HG03095 (cell line): ENCODE measurements around the gene C13orf46.

Experiments used
- ATAC-seq: cut with Tn5 transposase; IDR thresholded peaks from one replicate; pipeline ENCODE4 v1.9.1; 2021; ENCODE audit warnings: moderate library complexity; ENCODE audit not compliant: unreplicated experiment

C13orf46 gene

GRCh38 chr13:114010401-114011101 lies 36.7 kb upstream of the C13orf46 start:
- no peak for ATAC-seq

GRCh38 chr13:114009590-114010400 lies 35.9 kb upstream of the C13orf46 start:
- no peak for ATAC-seq

- ATAC-seq = no peak
Measured at GRCh38 chr13:114008964-114009589, 35.2 kb upstream of the C13orf46 start.

- ATAC-seq = no peak
Measured at GRCh38 chr13:114007566-114007965, 33.7 kb upstream of the C13orf46 start.

GRCh38 chr13:114005206-114005724 lies 31.4 kb upstream of the C13orf46 start:
- no peak for ATAC-seq

- ATAC-seq = no peak
Measured at GRCh38 chr13:114004420-114005205, 30.7 kb upstream of the C13orf46 start.

- no peak for ATAC-seq
Measured at GRCh38 chr13:114002771-114003321, 29.0 kb upstream of the C13orf46 start.

GRCh38 chr13:114002009-114002544 lies 28.2 kb upstream of the C13orf46 start:
- ATAC-seq = no peak

- no peak for ATAC-seq
Measured at GRCh38 chr13:114001331-114002008, 27.6 kb upstream of the C13orf46 start.

- ATAC-seq = no peak
Measured at GRCh38 chr13:114000151-114001040, 26.5 kb upstream of the C13orf46 start.

GRCh38 chr13:113999618-113999910 lies 25.7 kb upstream of the C13orf46 start:
- ATAC-seq = no peak

- ATAC-seq = no peak
Measured at GRCh38 chr13:113998781-113999617, 25.1 kb upstream of the C13orf46 start.

GRCh38 chr13:113997845-113998751 lies 24.2 kb upstream of the C13orf46 start:
- no peak for ATAC-seq

GRCh38 chr13:113996912-113997745 lies 23.3 kb upstream of the C13orf46 start:
- no peak for ATAC-seq

GRCh38 chr13:113996081-113996911 lies 22.4 kb upstream of the C13orf46 start:
- no peak for ATAC-seq
